GM18517 (cell line): ENCODE measurements around the gene FAF1.
A peak's percentile ranks its signal among the peaks of the same experiment; 100 is the strongest.
"Not testable (repeated sequence)": the region's sequence is repeated elsewhere in the genome, so short reads cannot be mapped to it uniquely, and the experiment has no call there.

Source experiments
- ATAC-seq: cut with Tn5 transposase; IDR thresholded peaks from one replicate; pipeline ENCODE4 v1.9.1; 2021; ENCODE audit warnings: mild to moderate bottlenecking, moderate library complexity; ENCODE audit not compliant: unreplicated experiment

FAF1 gene

DNA sequence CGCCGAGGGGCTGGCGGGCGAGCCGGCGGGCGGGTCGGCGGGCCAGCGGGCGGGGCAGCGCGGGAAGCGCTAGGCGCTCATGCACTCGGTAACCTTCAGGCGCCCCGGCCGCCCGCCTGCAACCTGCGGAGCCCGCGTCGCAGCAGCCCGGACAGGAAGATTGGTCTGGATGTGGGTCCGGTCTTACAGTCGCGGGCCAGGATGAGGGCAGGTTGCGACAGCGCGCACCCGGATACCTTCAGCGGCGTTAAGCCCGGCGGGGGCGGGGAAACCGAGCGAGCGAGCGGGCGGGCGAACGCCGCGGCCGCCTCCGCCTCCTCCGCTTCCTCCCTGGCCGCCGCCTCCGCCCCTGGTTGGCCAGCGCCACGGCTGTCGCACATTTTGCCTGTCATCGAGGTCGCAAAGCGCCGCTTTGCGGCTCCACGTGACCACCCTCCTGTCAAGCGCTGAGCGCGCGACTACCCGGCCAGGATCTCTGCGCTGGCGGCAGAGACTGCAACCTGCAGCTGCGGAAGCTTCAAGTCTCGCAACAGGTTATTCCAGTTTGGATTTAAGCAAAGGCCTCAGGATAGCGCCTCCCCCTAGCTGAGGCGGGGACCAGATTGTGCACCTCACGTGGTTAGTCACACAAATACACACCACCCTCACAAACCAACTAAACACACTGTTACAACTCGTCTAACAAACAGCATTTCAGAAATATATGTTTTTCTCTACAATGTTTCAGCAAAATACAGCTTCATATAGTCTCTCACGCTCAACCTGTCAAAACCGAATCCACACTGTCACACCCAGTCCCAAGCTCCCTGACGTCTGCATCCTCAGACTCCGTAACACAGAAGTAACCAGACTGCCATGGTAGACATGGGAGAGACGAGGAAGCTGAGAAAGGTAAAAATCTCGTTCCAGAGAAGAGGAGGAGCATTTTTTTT is at the start of gene FAF1:
Gene FAF1, minus strand, starts transcription at position 355 of the 932 bp plus-strand sequence. CDS start 456 bp downstream, outside the sequence.
- ATAC-seq, result peak; percentile 85

DNA sequence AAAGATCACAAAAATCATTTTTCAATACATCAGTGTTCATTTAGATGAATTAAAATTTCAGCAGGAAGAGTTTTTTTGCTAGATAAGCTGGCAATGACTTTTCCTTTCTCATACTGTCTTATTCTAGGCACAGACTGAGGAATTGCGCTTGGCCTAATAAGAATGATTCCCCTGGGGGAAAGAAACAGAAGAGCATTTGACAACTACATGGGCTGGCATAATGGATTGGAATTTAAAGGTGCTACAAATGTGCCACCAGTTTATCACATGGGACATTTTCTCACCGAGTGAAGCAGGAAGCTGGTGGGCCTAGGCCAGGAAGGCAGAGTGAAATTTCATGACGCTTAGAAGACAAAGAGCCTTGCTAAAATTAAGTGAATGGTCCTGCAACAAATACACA is 49.3 kb upstream of the FAF1 start:
- ATAC-seq, result no peak

DNA sequence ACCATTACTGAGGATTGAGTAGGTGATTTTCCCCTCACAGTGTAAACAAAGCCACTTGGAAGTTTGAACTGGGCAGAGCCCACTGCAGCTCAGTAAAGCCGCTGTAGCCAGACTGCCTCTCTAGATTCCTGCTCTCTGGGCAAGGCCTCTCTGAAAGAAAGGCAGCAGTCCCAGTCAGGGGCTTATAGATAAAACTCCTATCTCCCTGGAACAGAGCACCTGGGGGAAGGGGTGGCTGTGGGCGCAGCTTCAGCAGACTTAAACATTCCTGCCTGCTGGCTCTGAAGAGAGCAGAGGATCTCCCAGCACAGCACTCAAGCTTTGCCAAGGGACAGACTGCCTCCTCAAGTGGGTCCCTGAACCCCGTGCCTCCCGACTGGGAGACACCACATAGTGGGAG is 45.5 kb upstream of the FAF1 start:
- not testable (repeated sequence) for ATAC-seq

DNA sequence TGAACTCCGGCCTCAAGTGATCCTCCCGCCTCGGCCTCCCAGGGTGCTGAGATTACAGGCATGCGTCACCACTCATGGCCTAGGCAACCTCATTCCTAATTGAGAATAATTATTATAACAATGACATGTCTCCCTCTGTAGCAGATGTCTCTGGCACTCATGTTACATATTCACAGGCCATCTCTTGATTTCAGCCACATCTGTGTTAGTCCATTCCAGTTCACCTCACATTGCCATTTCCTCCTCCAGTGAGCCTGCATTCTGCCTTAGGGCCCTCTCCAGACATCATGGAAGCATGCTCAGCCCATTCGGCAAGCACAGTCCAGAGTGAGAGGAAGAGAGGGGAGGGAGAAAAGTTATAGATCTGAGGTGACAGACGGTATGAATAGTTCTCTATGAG is 42.4 kb upstream of the FAF1 start:
- no peak for ATAC-seq

DNA sequence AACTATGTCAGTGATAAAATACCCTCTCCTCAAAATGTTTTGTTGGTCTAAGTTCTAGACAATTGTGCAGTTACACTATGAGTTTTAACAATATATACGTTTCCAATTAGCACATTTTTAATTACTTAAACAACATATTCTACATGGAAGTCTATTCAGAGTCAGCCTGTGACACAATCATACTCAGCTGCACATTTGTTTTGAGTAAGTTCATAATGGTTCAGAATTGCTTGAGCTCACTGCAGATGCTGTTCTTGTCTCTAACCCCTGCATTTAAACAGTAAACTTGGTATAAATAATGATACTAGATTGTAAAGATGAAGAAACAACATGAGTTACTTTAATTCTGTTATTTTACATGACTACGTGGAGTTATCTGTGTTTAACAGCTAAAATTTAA is 40.6 kb upstream of the FAF1 start:
- ATAC-seq, result no peak

DNA sequence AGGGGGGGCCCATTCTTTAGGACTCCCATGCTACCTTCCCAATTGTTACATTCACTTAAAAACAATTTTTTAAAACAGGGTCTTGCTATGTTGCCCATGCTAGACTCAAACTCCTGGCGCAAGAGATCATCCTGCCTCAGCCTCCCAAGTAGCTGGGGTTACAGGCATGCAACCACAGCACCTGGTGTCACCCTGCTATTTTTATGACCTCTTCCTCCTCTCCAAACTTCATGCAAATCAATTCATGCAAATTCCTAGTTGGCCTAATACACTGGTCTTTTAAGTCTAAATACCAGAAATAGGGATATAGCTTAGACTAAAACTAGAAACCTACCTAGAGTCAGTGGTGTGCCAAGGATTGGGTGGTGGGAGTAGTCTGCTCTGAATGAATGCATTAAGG is 40.1 kb upstream of the FAF1 start:
- no peak for ATAC-seq

DNA sequence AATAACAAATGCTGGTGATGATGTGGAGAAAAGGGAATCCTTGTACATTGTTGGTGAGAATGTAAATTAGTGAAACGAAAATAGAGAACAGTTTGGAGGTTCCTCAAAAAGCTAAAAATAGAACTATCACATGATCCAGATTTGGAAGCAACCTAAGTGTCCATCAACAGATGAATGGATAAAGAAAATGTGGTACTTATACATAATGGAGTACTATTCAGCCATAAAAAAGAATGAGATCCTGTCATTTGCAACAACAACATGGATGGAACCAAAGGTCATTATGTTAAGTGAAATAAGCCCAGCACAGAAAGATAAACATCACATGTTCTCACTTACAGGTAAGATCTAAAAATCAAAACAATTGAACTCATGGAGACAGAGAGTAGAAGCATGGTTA is 39.3 kb upstream of the FAF1 start:
- ATAC-seq, result not testable (repeated sequence)

DNA sequence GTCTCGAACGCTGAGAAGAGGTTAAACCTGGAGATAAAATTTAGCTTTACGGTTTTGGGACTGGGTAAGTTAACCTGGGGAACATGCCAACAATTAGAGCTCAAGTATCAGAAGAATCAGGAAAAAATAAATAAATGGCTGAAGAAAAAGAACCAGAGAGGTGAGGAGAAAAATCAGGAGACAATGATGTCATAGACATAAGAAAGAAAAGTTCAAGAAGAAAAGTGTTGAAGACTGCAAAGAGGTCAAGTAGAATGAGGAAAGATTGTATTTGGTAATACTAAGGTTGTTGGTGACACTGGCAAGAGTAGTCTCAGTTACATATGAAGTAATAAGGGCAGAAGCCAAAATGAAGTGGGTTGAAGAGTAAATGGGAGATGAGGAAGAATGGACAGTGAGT is 36.0 kb upstream of the FAF1 start:
- no peak for ATAC-seq

DNA sequence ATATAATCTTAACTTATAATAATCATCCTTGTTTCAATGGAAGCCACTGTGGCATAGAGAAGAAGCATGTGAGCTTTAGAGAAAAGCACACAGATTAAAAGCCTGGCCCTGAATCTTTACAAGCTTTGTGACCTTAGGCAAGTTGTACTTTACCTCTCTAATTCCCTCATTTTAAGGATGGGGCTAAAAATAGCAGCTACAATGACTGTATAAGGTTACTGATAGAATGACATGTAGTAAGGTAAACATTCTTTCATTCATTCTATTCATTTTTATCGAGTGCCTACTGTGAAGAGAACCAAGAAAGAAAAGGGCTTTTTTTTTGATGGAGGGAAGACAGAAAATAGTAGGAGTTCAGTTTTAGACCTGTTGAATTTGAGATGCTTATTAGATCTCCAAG is 35.6 kb upstream of the FAF1 start:
- ATAC-seq, result no peak

DNA sequence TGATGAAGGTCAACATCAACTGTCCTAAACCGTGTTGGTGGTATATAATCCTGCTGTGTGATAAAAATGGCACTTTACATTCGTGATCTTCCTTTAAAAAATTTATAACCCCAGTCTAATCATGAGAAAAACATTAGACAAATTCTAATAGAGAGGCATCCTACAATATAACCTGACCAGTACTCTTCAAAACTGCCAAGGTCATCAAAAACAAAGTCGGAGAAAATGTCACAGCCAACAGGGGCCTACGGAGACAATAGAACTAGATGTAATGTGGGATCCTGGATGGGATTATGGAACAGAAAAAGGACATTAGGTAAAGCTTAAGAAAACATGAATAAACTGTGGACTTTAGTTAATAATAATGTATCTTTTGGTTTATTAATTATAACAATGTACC is 34.9 kb upstream of the FAF1 start:
- ATAC-seq, result no peak

DNA sequence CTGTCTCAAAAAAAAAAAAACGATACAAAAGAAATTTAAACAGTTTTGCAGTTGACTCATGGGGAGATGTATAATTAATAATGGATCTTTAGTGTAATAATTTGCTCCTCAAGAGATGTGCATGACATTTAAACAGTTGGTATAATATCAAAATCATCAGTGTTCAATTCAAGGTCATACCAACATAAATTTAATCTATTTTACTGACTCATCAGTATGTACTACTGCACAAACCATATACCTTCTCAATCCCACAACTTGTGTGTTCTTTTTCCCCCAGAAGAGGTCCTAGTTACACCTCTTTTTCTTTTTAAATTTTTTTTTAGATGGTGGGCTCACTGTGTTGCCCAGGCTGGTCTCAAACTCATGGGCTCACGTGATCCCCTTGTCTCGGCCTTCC is 33.6 kb upstream of the FAF1 start:
- ATAC-seq, result no peak

DNA sequence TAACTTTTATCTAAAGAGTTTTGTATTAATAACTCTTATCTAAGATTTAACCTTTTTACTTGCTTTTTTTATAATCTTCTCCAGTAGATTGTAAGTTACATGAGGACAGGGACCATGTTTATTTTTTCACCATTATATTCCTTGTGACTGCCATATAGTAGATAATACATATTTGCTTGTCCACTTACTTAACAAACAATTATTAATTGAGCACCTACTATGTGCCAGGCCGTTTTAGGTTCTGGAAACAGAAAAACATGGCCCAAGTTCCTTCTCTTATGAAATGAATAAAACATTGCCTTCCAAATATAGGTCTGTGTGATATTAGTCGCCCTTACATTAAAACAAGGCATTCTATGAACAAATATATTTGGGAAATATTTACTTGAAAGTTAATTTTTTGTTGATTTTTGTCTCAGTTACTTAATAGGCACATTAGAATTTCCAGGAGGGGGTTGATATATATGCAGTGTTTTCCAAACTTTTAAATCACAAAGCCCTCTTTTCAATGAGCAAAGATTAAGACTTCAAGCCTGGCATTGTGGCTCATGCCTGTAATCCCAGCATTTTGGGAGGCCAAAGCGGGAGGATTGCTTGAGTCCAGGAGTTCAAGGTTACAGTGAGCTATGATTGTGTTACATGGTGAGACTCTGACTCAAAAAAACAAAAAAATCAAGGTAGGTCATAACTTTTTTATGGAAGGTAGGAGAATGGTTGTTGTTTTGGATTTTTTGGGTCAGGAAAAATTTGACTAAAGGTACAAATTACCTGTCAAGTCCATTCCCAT is 32.7 kb upstream of the FAF1 start:
- no peak for ATAC-seq

DNA sequence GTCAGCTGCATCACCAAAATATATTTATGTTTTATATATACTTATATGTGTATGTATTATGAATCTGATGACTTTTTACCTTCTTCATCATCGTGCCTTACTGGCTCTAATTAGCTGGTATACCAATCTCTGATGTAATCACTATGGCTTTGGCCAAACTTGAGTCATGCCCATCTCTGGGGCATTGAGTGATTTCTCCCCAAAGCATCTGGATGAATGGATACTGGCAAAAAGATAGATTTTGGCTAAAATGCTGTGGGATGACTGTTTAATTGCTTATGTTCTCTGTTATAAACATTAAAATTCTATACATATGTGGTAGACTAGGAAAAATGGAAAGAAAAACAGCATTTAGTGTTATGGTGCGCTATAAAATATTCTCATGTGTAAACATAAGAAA is 29.6 kb upstream of the FAF1 start:
- no peak for ATAC-seq

DNA sequence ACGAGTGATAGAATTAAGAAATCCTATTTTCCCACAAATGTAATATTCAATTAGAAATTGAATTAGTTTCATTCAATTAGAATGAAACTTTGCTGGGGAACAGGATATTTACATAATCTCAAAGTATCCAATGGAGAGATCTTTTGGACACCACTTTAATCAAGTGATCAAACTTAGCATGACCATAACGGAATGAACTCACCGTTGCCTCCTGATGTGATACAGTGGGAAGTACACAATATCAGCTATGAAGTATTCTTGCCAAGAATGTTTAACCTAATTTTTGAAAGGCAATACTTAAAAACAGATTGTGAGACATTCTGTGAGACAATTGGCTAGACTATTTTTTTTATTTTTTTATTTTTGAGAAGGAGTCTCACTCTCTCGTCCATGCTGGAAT is 26.6 kb upstream of the FAF1 start:
- ATAC-seq, result no peak

DNA sequence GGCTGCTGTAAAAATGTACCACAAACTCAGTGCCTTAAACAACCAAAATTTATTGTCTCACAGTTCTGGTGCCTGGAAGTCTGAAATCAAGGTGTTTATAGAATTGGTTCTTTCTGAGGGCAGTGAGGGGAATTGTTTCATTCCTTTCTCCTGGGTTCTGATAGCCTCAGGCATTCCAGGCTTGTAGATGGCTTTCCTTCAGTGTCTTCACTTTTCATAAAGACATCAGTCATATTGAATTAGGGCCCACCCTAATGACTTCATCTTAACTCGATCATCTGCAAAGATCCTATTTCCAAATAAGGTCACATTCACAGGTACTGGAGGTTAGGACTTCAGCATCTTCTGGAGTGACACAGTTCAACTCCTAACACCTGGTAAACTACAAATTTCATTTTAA is 25.0 kb upstream of the FAF1 start:
- no peak for ATAC-seq

DNA sequence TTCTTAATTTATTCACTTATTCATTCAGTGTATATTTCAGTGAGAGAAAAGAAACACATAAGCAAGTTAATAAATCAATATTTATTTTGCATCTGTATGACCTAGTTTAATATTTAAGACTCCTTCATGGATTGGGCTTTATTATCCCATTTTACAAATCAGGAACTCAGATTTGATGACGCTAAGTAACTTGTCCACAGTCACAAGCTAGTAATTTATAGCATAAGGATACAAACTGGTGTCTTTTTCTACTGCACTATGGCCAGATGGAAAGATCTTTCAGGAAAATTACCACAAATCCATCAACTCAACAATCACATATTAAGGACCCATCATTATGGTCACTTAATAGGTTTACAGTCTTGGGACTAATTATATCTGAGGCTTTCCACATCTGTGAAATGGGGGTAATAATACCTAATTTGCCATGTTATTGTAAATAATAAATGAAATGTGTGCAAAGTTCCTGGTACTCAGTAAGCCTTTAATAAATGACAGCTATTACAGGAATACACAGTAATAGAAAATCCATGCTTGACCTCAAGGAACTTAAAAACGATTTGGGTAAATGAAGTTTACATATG is 23.2 kb upstream of the FAF1 start:
- ATAC-seq, result no peak

DNA sequence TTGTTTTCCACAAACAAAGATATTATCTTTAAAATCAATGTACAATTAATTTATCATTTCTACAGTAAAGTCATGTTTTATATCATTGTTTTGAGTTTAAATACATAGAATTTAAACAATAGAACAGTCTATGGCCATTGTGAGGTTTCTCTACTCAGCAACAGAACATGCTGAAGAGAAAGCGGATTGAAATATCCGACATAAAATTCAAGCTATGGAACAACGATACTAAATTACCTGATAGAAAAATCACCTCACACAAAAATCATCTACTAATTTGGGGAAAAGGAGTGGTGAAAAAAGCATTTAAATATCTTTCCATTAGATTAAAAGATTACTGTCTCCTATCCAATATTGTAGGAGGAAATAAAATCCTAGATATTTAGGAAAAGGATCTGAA is 22.5 kb upstream of the FAF1 start:
- ATAC-seq, result no peak

DNA sequence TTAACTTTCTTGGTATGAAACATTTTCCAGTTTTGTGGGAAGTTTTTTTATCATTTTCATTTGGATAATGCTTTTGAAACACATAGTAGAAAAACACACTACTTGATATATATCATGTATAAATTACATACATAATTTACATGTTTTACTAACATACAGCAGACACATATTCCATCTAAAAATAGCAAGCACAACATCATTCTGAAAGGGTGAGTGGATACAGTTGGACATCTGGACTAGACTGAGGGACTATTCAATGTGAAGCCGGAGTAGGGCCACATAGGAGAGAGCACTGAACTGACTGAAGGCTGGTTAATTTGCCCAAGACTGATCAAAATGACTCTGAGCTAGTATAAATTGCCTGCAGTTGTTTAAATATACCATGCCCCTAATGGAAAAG is 21.7 kb upstream of the FAF1 start:
- no peak for ATAC-seq

DNA sequence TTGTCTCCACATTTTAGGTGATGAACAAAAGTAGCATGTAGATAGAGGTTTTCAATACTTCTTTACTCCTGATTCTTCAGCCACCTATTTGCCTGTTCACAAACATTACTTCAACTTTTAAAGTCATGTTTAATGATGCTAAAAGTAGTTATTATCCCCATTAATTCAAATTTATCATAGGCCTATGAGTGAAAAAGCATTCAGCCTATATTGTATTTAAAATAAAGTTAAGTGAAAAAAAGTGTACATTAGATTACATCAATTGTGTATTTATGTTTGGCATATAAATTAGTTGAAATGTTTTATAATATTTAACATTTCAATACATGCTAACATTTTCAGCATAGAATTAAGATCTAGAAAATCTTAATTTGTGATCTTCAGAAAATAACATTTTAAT is 20.4 kb upstream of the FAF1 start:
- no peak for ATAC-seq

DNA sequence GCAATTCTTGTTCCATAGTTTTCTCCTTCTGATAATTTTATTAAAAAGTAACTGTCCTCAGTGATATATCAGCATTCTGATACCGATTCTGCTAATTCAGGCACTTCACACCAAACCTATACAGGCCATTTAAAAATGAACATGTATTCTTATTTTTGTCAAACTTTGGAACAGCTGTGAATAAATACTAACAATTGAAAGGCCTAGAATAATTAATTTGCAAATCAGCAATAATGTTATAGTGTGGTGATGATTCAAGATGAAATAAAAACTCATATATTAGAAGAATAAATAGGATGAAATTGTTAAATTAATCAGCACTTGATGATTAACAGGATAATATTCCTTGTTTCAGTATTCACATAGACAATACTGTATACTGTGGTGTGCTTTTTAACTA is 19.9 kb upstream of the FAF1 start:
- ATAC-seq, result no peak

DNA sequence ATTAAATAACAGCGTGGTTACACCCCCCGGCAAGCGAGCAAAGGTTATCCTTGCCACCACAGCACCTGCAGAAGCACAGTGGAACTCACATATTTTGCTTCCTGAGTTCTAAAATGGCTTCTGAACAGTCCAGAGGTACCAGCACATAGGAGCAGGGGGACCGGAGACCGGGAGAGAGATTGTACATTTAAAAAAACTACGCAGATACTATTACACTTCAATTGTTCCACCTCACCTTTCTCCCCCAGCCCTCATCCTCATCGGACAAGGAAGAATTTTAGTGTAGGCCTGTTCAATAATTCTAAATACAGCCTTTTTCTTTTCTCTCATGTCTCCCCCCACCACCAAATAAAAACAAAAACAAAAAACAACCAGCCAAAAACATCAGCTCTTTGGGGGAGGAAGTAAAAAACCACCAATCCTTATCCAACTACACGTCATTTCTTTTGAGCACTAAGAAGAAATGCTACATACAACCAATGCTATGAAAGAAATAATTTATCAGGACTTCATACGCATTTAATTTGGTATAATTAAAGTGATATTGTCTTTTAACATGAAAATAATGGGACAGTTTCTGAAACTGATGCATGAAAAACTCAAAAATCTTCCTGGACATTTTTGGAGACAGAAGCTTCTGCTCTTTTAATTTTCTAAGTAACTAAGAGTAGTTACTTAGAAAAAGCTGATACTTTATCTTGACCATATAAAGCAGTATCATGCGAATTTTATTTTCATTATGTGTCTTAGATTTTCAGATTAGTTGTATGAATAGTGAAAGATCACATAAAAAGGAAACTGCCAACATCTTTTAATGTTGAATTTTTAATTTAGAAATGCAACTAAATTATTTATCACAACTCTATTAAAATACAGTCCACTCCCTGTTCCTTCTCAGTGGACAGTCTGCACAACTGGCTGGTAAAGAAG is 19.1 kb upstream of the FAF1 start:
- no peak for ATAC-seq
